Hepatocyte (in vitro differentiated cells): Measurements from ENCODE around the gene SLC26A8. TPM values are rescaled to one million over a fixed set of nuclear protein-coding genes. Genes with fewer than 3 reads are reported as not detected.
A peak's percentile ranks its signal among the peaks of the same experiment; 100 is the strongest.

Source experiments
- DNase-seq: peaks from one replicate; pipeline ENCODE4 v3.0.0-alpha.2; 2016; ENCODE audit warnings: low spot score
- H2AFZ ChIP-seq: fragments of 200-600 bp; sonication (generic); 2 replicates; pipeline ENCODE4 v1.6.0; 2016; ENCODE audit warnings: antibody characterized with exemption, mild to moderate bottlenecking
- H3K27ac ChIP-seq: fragments of 200-600 bp; sonication (generic); 2 replicates; pipeline ENCODE4 v1.5.1; 2016; ENCODE audit warnings: mild to moderate bottlenecking
- H3K27me3 ChIP-seq: fragments of 200-600 bp; sonication (generic); 2 replicates; pipeline ENCODE4 v1.6.1; 2016
- H3K36me3 ChIP-seq: fragments of 200-600 bp; sonication (generic); replicated peaks from 2 replicates; pipeline ENCODE4 v1.5.1; 2016; ENCODE audit warnings: low read depth; ENCODE audit not compliant: insufficient read depth
- H3K4me1 ChIP-seq: fragments of 200-600 bp; sonication (generic); 2 replicates; pipeline ENCODE4 v1.5.1; 2016; ENCODE audit warnings: mild to moderate bottlenecking, moderate library complexity; ENCODE audit not compliant: insufficient read depth
- H3K4me2 ChIP-seq: fragments of 200-600 bp; sonication (generic); 2 replicates; pipeline ENCODE4 v1.6.0; 2016
- H3K4me3 ChIP-seq: fragments of 200-600 bp; sonication (generic); 2 replicates; pipeline ENCODE4 v1.5.1; 2016; ENCODE audit warnings: mild to moderate bottlenecking
- H3K79me2 ChIP-seq: fragments of 200-600 bp; sonication (generic); 2 replicates; pipeline ENCODE4 v1.6.0; 2017; ENCODE audit warnings: mild to moderate bottlenecking
- H3K9me2 ChIP-seq: fragments of 200-600 bp; sonication (generic); replicated peaks from 2 replicates; pipeline ENCODE4 v1.6.0; 2017; ENCODE audit warnings: mild to moderate bottlenecking; ENCODE audit not compliant: insufficient read depth
- H3K9me3 ChIP-seq: fragments of 200-600 bp; sonication (generic); 2 replicates; pipeline ENCODE4 v1.5.1; 2016; ENCODE audit warnings: low read depth, mild to moderate bottlenecking
- H4K20me1 ChIP-seq: fragments of 200-600 bp; sonication (generic); 2 replicates; pipeline ENCODE4 v1.6.0; 2016; ENCODE audit warnings: mild to moderate bottlenecking; ENCODE audit not compliant: insufficient read depth, poor library complexity, severe bottlenecking
- EZH2 ChIP-seq: fragments of 200-600 bp; sonication (generic); IDR thresholded peaks from 2 replicates; pipeline ENCODE4 v1.6.1; 2016; ENCODE audit warnings: antibody characterized with exemption, mild to moderate bottlenecking, borderline replicate concordance
- EZH2phosphoT487 ChIP-seq: fragments of 200-600 bp; sonication (generic); IDR thresholded peaks from one replicate; pipeline ENCODE4 v1.6.1; 2018; ENCODE audit warnings: antibody characterized with exemption, mild to moderate bottlenecking, low read depth, moderate library complexity; ENCODE audit not compliant: unreplicated experiment, severe bottlenecking
- WGBS: methylation state at CpG from one replicate; pipeline ENCODE4 v1.1.6; 2016; ENCODE audit warnings: low lambda C conversion rate; ENCODE audit errors: missing lambda C conversion rate; 5-methylcytosine and 5-hydroxymethylcytosine counted together
- polyA plus RNA-seq: library from polyadenylated mRNA; unstranded; fragments of >200 nt; fragmentation: Nextera tagmentation; extraction: Ambion mirVana; gene quantifications from 2 replicates; pipeline ENCODE4 v1.2.1, GENCODE V29; 2016
- total RNA-seq: library from RNA; depleted of rRNA; stranded (reverse); fragments of >200 nt; gene quantifications from 2 replicates; pipeline ENCODE4 v1.2.3, GENCODE V29; 2014
- TF ChIP-seq, protein P1 (sequence below): fragments of 200-600 bp; sonication (generic); IDR thresholded peaks from 2 replicates; pipeline ENCODE4 v1.5.1; 2016; ENCODE audit warnings: antibody characterized with exemption, mild to moderate bottlenecking; ENCODE audit not compliant: poor library complexity

The SLC26A8 gene
- total and polyA plus RNA-seq, 2 experiments from 2014 or later: not detected

DNA sequence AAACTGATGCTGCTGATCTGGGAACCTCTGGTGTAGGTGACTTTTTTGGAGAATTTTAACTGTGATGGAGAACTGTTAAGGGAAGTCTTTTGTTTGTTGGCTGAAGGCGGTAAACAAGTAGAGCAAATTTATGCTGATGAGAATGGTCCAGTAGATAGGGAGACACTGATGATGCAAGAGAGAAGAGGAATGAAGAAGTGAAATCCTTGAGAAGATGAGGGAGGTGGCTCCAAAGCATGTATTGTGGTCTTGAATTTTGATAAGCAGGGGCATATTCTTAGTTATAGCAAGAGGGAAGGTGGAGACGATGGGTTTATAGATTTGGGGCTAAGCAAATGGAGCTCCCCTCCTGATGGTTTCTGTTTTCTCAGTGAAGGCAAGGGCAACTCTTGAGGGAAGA is 25.1 kb upstream of the SLC26A8 start:
- no peak for DNase-seq
- Histone ChIP-seq H3K9me2 (no peaks in the 10 kb centered on the region), H3K79me2 (peaks cover 95% of the 10 kb centered on the region), H3K27me3 (no peaks in the 10 kb centered on the region), H3K4me3 (no peak overlapping the region), H3K4me2 (no peak overlapping the region), H2AFZ (no peak overlapping the region), H3K9me3 (no peaks in the 10 kb centered on the region), H3K36me3 (no peaks in the 10 kb centered on the region), H3K4me1 (peaks cover 14% of the 10 kb centered on the region), H4K20me1 (peaks cover 67% of the 10 kb centered on the region), H3K27ac (no peak overlapping the region)
- WGBS: 95% methylated on average over 2 of the region's 2 CpGs
- no peak for TF ChIP-seq EZH2

DNA sequence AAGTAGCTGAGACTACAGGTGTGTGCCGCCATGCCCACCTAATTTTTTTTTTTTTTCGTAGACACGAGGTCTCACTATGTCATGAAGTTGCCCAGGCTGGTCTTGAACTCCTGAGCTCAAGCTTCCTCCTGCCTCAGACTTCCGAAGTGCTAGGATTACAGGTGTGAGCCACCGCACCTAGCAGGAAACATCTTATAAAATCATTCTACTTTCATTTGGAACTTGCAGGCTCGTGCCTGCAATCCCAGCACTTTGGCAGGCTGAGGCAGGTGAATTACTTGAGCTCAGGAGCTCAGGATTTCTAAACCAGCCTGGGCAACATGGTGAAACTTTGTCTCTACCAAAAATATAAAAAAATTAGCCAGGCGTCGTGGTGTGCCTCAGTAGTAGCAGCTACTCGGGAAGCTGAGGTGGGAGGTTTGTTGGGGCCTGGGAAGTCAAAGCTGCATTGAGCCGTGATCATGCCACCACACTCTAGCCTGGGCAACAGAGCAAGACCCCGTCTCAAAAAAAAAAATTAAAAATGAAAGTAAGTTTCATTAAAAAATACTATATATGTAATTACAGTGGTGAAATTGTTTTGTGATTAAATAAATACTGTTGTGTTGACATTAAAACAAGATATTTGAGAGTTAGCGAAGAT is 18.3 kb upstream of the SLC26A8 start:
- H4K20me1 ChIP-seq: peaks cover 94% of the 10 kb centered on the region
- no peaks in the 10 kb centered on the region for H3K27me3 ChIP-seq
- 97% methylated on average over 12 of the region's 12 CpGs for WGBS
- H3K36me3 ChIP-seq: no peaks in the 10 kb centered on the region
- DNase-seq: no peak
- H2AFZ ChIP-seq: no peak overlapping the region
- TF ChIP-seq EZH2phosphoT487: no peak
- TF ChIP-seq EZH2: no peak
- TF ChIP-seq, protein P1, sequence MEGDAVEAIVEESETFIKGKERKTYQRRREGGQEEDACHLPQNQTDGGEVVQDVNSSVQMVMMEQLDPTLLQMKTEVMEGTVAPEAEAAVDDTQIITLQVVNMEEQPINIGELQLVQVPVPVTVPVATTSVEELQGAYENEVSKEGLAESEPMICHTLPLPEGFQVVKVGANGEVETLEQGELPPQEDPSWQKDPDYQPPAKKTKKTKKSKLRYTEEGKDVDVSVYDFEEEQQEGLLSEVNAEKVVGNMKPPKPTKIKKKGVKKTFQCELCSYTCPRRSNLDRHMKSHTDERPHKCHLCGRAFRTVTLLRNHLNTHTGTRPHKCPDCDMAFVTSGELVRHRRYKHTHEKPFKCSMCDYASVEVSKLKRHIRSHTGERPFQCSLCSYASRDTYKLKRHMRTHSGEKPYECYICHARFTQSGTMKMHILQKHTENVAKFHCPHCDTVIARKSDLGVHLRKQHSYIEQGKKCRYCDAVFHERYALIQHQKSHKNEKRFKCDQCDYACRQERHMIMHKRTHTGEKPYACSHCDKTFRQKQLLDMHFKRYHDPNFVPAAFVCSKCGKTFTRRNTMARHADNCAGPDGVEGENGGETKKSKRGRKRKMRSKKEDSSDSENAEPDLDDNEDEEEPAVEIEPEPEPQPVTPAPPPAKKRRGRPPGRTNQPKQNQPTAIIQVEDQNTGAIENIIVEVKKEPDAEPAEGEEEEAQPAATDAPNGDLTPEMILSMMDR: no peak
- peaks cover 21% of the 10 kb centered on the region for H3K4me1 ChIP-seq
- H3K4me3 ChIP-seq: no peak overlapping the region
- no peaks in the 10 kb centered on the region for H3K9me3 ChIP-seq
- H3K27ac ChIP-seq: no peak overlapping the region
- peaks cover 99% of the 10 kb centered on the region for H3K79me2 ChIP-seq
- H3K4me2 ChIP-seq: no peak overlapping the region
- no peaks in the 10 kb centered on the region for H3K9me2 ChIP-seq

DNA sequence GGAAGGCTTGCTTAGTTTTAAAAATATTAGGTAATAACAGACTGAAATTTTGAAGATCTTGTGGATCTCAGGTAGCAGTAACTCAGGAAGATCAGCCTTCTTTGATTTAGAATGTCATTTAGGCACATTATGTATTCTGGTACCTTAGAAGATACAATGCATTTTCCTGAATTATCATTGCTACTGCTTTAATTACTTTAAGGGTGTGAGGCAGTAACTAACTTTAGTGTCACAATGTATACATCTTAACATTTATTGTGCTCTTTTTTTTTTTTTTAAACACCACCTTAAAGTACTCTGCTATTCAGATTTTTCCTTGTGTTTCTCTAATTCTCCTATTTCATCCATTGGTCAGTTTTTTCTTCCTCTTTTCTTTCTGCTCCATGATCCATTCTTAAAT is 16.5 kb upstream of the SLC26A8 start:
- Histone ChIP-seq H3K9me2 (no peaks in the 10 kb centered on the region), H3K9me3 (no peaks in the 10 kb centered on the region), H4K20me1 (peaks cover 95% of the 10 kb centered on the region), H3K36me3 (no peaks in the 10 kb centered on the region), H2AFZ (no peak overlapping the region), H3K4me3 (no peak overlapping the region), H3K79me2 (peaks cover 99% of the 10 kb centered on the region), H3K27me3 (no peaks in the 10 kb centered on the region), H3K27ac (no peak overlapping the region), H3K4me2 (no peak overlapping the region), H3K4me1 (peaks cover 19% of the 10 kb centered on the region)
- TF ChIP-seq, protein P1: no peak
- TF ChIP-seq EZH2 (no peak), EZH2phosphoT487 (no peak)
- DNase-seq: no peak

DNA sequence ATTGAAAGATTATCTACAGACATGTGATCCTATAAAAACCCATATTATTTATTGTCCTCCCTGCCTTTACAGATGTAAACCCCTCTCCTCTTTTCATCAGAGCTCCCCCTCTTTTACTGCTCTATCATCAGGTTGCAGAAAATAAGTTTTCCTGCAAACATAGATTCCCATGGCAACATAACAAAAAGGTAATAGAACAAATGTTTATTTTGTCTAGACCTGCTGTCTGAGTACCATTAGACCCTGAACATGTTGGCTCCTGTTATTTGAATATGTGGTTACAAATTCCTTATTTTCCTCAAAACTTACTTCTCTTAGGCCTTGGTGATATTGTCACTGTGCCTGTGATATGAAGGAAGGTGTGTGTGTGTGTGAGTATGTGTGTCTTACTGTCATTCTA is 14.7 kb upstream of the SLC26A8 start:
- Histone ChIP-seq H3K4me1 (peaks cover 20% of the 10 kb centered on the region), H3K27me3 (no peaks in the 10 kb centered on the region), H3K9me3 (no peaks in the 10 kb centered on the region), H3K4me3 (no peak overlapping the region), H4K20me1 (peaks cover 98% of the 10 kb centered on the region), H3K79me2 (peaks cover 100% of the 10 kb centered on the region), H3K4me2 (peak overlapping the region; percentile 12), H3K36me3 (no peaks in the 10 kb centered on the region), H3K27ac (peak overlapping the region; percentile 37), H3K9me2 (no peaks in the 10 kb centered on the region), H2AFZ (no peak overlapping the region)
- no peak for DNase-seq
- no peak for TF ChIP-seq EZH2
- TF ChIP-seq, protein P1: no peak
- no peak for TF ChIP-seq EZH2phosphoT487
